ENCODE data around the gene TSPAN4.
A peak's percentile ranks its signal among the peaks of the same experiment; 100 is the strongest.

GRCh38 chr11:862081-862661, 19.5 kb downstream of the TSPAN4 start:
- no peak for TF ChIP-seq CTCF (IDR thresholded peaks at IDR 0.05; ENCODE audit: insufficient read depth, low read length)
- TF ChIP-seq REST (IDR thresholded peaks at IDR 0.05; ENCODE audit: insufficient replicate concordance, low read depth): no peak
- peak; percentile 41; the same call in 1 of the 2 replicates for TF ChIP-seq POLR2AphosphoS5 (IDR thresholded peaks at IDR 0.05; ENCODE audit: low read depth)
